ENCODE results near the gene NKAIN1.
"Not testable (repeated sequence)": the region's sequence is repeated elsewhere in the genome, so short reads cannot be mapped to it uniquely, and the experiment has no call there.

Gene NKAIN1

GRCh38 chr1:31154000-31154631 is 85.6 kb downstream of the NKAIN1 start:
- DNase-seq (ENCODE audit: low read depth in 3 of 3): no peak

- no peak for DNase-seq (ENCODE audit: low read depth in 3 of 3)
Measured at GRCh38 chr1:31153423-31153822, 86.3 kb downstream of the NKAIN1 start.

- DNase-seq (ENCODE audit: low read depth in 3 of 3): no peak
Measured at GRCh38 chr1:31152181-31152795, 87.4 kb downstream of the NKAIN1 start.

DNA sequence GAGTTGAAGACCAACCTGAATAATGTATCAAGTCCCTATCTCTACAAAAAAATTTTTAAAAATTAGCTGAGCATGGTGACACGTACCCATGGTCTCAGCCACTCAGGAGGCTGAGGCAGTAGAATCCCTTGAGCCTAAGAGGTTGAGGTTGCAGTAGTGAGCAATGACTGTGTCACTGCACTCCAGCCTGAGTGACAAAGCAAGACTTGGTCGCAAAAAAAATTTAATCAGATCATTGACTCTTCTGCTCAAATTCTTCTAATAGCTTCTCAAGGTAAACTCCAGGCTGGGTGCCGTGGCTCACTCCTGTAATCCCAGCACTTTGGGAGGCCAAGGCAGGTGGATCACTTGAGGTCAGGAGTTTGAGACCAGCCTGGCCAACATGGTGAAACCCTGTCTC is 88.3 kb downstream of the NKAIN1 start:
- no peak for DNase-seq (ENCODE audit: low read depth in 3 of 3)

- no peak for DNase-seq (ENCODE audit: low read depth in 3 of 3)
Measured at GRCh38 chr1:31148409-31148808, 91.3 kb downstream of the NKAIN1 start.

DNA sequence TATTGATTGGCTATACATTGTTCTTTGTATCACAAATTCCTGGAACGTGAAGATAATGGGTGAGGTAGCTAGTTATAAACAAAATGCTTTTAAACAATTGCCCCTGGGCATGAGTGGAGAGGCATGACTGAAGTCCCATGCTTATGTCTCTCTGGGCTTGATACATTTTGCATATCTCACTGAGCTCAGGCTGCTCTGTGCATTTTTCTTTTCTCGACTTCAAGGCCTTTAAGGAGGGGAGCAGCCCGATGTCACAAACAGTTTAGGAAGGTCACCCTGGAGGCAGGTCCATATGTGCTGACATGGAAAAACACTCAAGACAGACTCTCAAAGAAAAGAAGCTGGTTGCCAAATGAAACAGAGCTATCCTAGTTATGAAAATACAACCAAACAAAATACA is 94.0 kb downstream of the NKAIN1 start:
- DNase-seq (ENCODE audit: low read depth in 3 of 3): no peak

DNA sequence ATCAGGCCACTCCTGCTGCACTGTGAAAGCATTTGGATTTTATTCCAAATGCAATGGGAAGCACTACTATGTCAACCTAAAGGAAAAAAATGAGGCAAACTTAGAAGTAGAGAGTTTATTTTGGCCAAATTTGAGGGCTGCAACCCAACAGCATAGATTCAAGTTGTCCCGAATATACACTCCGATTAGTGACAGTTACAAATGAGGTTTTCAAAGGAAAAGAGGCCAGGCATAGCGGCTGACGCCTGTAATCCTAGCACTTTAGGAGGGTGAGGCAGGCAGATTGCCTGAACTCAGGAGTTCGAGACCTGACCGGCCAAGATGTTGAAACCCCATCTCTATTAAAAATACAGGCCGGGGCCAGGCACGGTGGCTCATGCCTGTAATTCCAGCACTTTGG is 95.2 kb downstream of the NKAIN1 start:
- DNase-seq (ENCODE audit: low read depth in 3 of 3): no peak

GRCh38 chr1:31143455-31143854 is 96.2 kb downstream of the NKAIN1 start:
- no peak for DNase-seq (ENCODE audit: low read depth in 3 of 3)

DNA sequence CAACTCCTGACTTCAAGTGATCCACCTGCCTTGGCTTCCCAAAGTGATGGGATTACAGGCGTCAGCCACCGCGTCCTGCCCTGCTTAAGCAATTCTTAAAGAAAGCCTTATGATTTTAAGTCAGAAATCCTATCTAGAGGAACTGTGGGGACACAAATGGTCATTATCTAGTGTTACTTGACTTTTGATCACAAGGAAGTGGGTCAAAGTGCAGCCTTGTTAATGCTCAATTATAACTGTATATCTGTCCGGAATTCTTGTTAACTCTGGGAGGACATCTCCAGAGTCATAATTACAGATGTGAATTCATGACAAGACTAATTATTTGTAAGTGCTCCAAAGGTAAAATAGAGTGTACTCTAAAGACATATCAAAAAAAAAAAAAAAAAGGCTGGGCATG is 97.3 kb downstream of the NKAIN1 start:
- DNase-seq (ENCODE audit: low read depth in 3 of 3): no peak

GRCh38 chr1:31140299-31140698 is 99.4 kb downstream of the NKAIN1 start:
- DNase-seq (ENCODE audit: low read depth in 3 of 3): no peak

DNA sequence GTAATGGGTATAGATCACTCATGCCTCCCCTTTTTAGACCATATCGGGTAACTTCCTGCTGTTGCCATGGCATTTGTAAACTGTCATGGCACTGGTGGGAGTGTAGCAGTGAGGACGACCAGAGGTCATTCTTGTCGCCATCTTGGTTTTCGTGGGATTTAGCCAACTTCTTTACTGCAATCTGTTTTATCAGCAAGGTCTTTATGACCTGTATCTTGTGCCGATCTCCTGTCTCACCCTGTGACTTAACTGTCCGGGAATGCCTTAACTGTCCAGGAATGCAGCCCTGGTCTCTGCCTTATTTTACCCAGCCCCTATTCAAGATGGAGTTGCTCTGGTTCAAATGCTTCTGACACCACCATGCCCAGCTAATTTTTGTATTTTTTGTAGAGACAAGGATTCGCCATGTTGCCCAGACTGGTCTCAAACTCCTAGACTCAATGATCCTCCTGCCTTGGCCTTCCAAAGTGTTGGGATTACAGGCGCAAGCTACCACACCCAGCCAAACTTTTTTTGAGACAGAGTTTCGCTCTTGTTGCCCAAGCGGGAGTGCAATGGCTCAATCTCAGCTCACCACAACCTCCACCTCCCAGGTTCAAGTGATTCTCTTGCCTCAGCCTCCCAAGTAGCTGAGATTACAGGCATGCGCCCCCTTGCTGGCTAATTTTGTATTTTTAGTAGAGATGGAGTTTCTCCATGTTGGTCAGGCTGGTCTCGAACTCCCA is 100.7 kb downstream of the NKAIN1 start:
- DNase-seq (ENCODE audit: low read depth in 3 of 3): not testable (repeated sequence)

DNA sequence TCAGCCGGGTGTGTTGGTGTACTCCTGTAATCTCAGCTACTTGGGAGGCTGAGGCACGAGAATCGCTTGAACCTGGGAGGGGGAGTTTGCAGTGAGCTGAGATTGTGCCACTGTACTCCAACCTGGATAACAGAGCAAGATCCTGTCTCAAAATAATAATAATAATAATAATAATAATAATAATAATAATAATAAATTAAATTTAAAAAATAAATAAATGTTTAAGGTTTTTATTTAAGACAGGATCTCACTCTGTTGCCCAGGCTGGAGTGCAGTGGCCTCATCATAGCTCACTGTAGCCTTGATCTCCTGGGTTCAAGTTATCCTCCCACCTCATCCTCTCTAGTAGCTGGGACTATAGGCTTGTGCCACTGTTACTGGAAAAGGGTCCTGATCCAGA is 101.8 kb downstream of the NKAIN1 start:
- DNase-seq (ENCODE audit: low read depth in 3 of 3): not testable (repeated sequence)

DNA sequence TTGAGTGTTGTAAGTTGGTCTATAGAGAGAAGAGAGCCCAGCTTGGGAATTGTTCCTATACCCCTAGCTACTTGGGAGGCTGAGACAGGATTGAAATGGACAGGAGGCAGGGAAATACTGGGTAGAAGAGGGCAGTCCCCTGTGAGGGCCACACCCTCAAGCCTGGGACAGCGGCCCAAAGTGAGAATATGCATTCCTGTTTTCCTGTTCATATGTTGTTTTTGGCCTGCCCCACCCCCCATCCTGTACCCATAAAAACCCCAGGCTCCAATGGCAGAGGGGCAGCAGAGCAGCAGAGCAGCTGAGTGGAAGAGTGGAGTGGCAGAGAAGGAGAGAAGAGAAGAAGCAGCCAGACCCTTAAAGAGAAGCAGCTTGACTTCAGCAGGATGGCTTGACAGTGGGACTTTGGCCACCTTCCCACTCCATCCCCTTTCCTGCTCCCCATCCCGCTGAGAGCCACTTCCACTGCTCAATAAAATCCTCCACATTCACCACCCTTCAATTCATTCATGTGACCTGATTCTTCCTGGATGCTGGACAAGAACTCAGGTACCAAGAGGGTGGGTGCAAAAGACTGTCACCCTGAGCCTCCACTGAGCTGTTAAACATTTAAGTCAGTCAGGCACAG is 103.6 kb downstream of the NKAIN1 start:
- DNase-seq (ENCODE audit: low read depth in 3 of 3): no peak

DNA sequence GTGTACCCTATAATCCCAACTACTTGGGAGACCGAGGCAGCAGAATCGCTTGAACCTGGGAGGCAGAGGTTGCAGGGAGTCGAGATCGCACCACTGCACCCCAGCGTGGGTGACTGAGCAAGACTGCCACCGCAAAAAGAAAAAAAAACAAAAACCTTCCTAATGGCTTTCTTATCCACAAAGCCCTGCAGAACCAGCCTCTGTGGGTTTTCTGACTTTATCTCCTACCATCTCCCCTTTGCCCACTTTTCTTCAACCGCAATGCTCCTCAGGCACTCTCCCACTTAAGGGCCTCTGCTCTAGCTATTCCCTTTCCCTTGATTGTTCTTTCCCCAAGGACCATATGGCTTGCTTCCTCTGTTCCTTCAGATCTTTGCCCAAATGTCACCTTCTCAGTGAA is 106.3 kb downstream of the NKAIN1 start:
- no peak for DNase-seq (ENCODE audit: low read depth in 3 of 3)

All from stimulated activated CD4-positive, alpha-beta T cell treated with anti-CD3 and anti-CD28 coated beads, TNF-alpha, amount 100 ng/mL, for 4 hours (primary cell).